GM20000 (cell line): Measurements from ENCODE around the gene FADD.
"Not testable (repeated sequence)": the region's sequence is repeated elsewhere in the genome, so short reads cannot be mapped to it uniquely, and the experiment has no call there.

ENCODE experiments used
- DNase-seq: peaks from one replicate; pipeline ENCODE4 v3.0.0; 2012; ENCODE audit warnings: low spot score
- TF ChIP-seq, protein P1 (sequence below): IDR thresholded peaks from 2 replicates; pipeline ENCODE4 v1.5.1; 2012; ENCODE audit warnings: mild to moderate bottlenecking, control low read depth; ENCODE audit errors: extremely low read depth, missing control alignments

Gene FADD

DNA sequence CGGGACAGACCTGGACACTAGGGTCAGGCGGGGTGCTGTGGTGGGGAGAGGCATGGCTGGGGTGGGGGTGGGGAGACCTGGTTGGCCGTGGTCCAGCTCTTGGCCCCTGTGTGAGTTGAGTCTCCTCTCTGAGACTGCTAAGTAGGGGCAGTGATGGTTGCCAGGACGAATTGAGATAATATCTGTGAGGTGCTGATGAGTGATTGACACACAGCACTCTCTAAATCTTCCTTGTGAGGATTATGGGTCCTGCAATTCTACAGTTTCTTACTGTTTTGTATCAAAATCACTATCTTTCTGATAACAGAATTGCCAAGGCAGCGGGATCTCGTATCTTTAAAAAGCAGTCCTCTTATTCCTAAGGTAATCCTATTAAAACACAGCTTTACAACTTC, 3.9 kb downstream of the FADD start:
- TF ChIP-seq, protein P1, sequence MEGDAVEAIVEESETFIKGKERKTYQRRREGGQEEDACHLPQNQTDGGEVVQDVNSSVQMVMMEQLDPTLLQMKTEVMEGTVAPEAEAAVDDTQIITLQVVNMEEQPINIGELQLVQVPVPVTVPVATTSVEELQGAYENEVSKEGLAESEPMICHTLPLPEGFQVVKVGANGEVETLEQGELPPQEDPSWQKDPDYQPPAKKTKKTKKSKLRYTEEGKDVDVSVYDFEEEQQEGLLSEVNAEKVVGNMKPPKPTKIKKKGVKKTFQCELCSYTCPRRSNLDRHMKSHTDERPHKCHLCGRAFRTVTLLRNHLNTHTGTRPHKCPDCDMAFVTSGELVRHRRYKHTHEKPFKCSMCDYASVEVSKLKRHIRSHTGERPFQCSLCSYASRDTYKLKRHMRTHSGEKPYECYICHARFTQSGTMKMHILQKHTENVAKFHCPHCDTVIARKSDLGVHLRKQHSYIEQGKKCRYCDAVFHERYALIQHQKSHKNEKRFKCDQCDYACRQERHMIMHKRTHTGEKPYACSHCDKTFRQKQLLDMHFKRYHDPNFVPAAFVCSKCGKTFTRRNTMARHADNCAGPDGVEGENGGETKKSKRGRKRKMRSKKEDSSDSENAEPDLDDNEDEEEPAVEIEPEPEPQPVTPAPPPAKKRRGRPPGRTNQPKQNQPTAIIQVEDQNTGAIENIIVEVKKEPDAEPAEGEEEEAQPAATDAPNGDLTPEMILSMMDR = no peak
- DNase-seq = no peak

DNA sequence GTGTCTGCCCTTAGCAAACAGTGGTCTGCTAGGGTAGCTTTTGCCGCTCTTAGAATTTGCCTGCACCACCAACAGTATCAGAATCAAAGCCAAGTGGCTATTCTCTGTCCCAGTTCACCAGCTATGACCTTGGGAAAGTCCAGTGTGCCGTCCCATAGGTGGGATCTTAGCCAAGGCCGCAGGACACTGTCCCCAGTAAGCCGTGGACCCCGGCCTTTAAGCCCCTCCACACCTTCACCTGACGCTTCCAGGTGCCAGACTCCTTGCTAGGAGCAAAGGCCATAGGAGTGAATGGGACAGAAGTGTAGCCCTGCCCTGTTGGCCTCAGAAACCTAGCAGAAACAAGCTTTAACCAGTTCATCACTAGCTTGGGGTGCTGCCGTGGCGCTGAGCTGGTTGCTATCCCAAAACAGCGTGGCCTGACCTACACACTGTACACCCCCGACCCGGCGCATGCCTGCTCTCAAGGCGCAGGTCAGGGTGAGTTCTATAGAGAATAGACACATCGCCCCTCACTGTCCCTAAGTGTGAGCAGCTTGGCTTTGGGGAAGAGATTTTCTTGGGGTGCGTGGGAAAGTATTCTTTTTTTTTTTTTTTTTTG, 4.5 kb downstream of the FADD start:
- TF ChIP-seq, protein P1 = no peak
- no peak for DNase-seq

DNA sequence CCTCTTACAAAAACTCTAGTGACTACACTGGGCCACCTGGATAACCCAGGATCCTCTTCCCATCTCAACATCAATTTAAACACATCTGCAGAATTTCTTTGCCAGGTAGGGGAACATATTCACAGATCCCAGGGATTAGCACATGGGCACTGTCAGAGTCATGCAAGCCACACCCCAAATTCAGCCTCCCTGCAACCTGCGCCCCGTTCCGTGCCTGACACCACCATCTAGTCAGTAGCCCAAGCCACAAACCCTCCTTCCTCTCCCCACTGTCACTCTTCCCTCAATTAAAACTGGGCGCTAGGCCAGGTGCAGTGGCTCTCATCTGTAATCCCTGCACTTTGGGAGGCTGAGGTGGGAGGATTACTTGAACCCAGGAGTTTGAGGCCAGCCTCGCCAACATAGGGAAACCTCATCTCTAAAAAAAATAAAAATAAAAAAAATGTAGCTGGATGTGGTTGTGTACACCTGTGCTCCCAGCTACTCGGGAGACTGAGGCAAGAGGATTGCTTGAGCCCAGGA, 6.4 kb downstream of the FADD start:
- TF ChIP-seq, protein P1 = no peak
- DNase-seq = no peak

DNA sequence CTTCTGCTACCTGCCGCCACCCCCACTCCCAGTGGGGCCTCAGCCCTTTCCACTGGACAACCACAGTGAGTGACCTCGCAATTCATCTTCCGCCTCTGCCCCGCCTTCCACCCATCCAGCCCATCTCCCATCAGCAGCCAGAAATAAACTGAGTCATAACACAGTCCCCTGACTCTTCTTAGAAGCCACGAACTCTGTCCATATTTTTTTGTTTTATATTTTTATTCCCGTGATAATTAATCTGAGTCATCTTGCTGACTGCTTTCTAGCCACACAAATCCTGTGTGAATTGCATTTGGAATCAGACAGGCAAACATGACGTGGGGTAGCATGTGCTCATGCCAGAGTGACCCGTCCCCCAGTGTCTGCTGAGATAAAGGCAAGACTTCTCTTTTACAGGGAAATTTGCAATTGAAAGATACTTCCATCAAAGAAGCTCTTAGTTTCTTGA, 7.0 kb downstream of the FADD start:
- DNase-seq = no peak
- TF ChIP-seq, protein P1 = no peak

DNA sequence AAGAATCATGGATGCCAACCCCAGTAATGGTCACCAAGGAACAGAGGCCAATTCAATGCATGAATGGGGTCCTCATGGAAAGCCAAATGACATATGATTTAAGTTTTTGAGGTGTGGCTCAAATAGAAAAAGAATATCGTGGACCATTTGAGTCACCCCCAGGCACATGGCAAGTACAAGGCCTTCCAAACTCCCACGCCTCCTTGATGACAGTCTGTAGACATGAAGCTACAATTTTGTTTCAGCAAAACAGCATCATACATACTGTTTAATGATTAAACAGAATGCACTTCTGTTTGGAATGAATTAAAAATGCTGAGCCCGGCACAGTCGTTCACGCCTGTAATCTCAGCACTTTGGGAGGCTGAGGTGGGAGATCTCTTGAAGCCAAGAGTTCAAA, 7.4 kb downstream of the FADD start:
- TF ChIP-seq, protein P1 = no peak
- DNase-seq = no peak

DNA sequence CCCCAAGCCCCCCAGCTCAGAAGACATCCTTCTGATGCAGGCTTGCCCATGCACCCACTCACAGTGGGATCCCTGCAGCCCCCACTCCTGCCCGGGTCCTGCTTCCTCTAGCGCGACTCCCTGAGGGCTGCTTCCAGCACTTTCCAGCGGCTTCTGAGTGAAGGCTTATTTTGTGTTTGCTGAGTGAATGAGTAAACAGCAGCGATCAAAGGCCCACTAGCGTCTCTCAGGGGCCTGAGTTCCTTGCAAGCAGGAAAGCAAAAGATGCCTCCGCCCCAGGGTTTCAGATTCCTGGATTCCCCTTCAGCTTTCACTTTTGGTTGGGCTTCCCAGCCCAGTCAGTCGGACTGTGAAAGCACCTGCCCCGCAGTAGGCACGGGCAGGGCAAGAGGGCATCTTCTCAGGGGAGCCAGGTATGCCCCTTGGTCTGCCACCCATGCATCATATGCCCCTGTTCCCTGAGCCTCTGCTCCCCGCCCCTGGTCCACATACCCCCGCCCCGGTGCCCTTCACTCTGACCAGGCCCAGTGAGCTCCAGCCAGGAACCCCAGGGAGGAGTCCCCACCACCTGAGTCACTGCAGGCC, 9.2 kb downstream of the FADD start:
- TF ChIP-seq, protein P1 = no peak
- DNase-seq = no peak

DNA sequence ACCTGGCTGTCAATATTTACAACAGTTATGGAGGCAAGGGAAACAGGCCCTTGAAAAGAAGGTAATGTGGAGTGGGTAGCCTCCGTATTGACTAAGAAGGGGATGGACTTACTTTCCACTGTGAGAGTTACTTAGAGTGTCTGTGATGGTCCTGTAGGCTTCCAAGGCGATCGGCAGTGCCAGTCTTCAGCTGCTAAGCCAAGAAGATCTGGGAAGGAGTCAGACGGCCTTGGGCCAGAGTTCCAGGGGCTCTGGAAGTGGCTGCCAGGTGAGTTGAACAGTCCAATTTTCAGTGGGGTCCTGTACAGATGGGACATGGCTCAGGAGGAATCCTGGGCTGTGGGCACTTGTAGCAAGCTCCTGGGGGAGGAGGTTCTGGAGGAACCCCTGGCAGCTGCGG, 14.3 kb downstream of the FADD start:
- DNase-seq = not testable (repeated sequence)

DNA sequence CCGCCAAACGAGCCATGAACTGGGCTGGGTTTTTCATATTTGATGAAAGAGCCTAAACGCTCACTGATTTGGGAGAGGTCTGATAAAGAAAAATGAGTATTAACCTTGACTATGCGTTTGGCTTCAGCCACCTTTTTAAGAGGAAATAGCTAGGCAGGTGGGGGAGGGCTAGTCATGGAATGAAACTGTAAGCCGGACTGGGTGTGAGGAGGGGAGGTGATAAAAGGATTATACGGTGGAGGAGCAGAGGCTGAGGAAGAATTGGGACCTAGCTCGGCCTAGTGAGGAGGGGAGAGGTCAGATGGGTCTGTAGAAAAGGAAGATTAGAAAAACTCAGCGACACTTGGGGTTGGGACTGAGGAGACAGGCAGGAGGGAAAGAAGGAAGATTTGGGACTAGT, 15.0 kb downstream of the FADD start:
- DNase-seq = not testable (repeated sequence)
